Endodermal cell (in vitro differentiated cells): Measurements from ENCODE around the gene GNAQ. TPM values are rescaled to one million over a fixed set of nuclear protein-coding genes. Genes with fewer than 3 reads are reported as not detected.

Source experiments
- DNase-seq: peaks from one replicate; pipeline ENCODE4 v3.0.0-alpha.2; 2017
- H3K27ac ChIP-seq: 2 replicates; pipeline ENCODE4 v1.5.1; 2013; ENCODE audit warnings: mild to moderate bottlenecking, low read depth, low read length, moderate library complexity
- H3K27me3 ChIP-seq: 2 replicates; pipeline ENCODE4 v1.6.1; 2013; ENCODE audit warnings: mild to moderate bottlenecking, low read length, moderate library complexity; ENCODE audit not compliant: insufficient read depth, control insufficient read depth, poor library complexity, severe bottlenecking
- H3K36me3 ChIP-seq: 2 replicates; pipeline ENCODE4 v1.7.0; 2013; ENCODE audit warnings: mild to moderate bottlenecking, low read length, moderate library complexity; ENCODE audit not compliant: control insufficient read depth, insufficient read depth
- H3K4me1 ChIP-seq: one replicate; pipeline ENCODE4 v1.7.0; 2013; ENCODE audit warnings: low read length; ENCODE audit not compliant: control insufficient read depth, insufficient read depth
- H3K4me3 ChIP-seq: 2 replicates; pipeline ENCODE4 v1.5.1; 2013; ENCODE audit warnings: mild to moderate bottlenecking, low read length, moderate library complexity
- H3K9ac ChIP-seq: 2 replicates; pipeline ENCODE4 v1.6.1; 2013; ENCODE audit warnings: mild to moderate bottlenecking, low read length, moderate library complexity; ENCODE audit not compliant: poor library complexity, severe bottlenecking; ENCODE audit errors: extremely low read depth
- H3K9me3 ChIP-seq: 2 replicates; pipeline ENCODE4 v1.6.1; 2013; ENCODE audit warnings: mild to moderate bottlenecking, low read length, moderate library complexity; ENCODE audit not compliant: control insufficient read depth
- H3K27ac Mint-ChIP-seq: 2 replicates; pipeline ENCODE4 v1.8.0; 2020; ENCODE audit warnings: mixed read lengths
- H3K27me3 Mint-ChIP-seq: 2 replicates; pipeline ENCODE4 v1.8.0; 2021; ENCODE audit warnings: mild to moderate bottlenecking, mixed read lengths; ENCODE audit not compliant: insufficient read depth
- H3K36me3 Mint-ChIP-seq: 2 replicates; pipeline ENCODE4 v1.8.0; 2020; ENCODE audit warnings: low read depth, mixed read lengths
- H3K4me1 Mint-ChIP-seq: 2 replicates; pipeline ENCODE4 v1.8.0; 2020; ENCODE audit warnings: mixed read lengths
- H3K4me3 Mint-ChIP-seq: 2 replicates; pipeline ENCODE4 v1.8.0; 2020; ENCODE audit warnings: mild to moderate bottlenecking, moderate library complexity, mixed read lengths
- H3K9me3 Mint-ChIP-seq: 2 replicates; pipeline ENCODE4 v1.8.0; 2020; ENCODE audit warnings: mild to moderate bottlenecking, mixed read lengths
- WGBS, 2 experiments: methylation state at CpG; one replicate each; pipeline versions ENCODE4 v1.1.5 to v1.1.7; 2013; ENCODE audit warnings: missing lambda C conversion rate in 2 of 2, mixed read lengths in 1 of 2; ENCODE audit not compliant: insufficient coverage in 1 of 2, insufficient read length in 1 of 2; 5-methylcytosine and 5-hydroxymethylcytosine counted together
- total RNA-seq, 2 donors: library from RNA; stranded (reverse); fragmentation: NEBNext Ultra II Directional in 1 of 2; extraction: Animal tissue kit (Norgen Biotek cat#: 25700) in 1 of 2; gene quantifications; 2 replicates in 1 of 2; 3 replicates in 1 of 2; pipeline ENCODE4 v1.2.1, GENCODE V29; 2021
- TF ChIP-seq, protein P1 (sequence below): fragments of 200-600 bp; sonication (generic); conservative IDR thresholded peaks from 2 replicates; pipeline ENCODE4 v1.5.0; 2021; ENCODE audit warnings: antibody characterized with exemption, mild to moderate bottlenecking

The GNAQ gene
- total RNA-seq, 2 donors from 2014 or later = 46.0 to 57.6 TPM

DNA sequence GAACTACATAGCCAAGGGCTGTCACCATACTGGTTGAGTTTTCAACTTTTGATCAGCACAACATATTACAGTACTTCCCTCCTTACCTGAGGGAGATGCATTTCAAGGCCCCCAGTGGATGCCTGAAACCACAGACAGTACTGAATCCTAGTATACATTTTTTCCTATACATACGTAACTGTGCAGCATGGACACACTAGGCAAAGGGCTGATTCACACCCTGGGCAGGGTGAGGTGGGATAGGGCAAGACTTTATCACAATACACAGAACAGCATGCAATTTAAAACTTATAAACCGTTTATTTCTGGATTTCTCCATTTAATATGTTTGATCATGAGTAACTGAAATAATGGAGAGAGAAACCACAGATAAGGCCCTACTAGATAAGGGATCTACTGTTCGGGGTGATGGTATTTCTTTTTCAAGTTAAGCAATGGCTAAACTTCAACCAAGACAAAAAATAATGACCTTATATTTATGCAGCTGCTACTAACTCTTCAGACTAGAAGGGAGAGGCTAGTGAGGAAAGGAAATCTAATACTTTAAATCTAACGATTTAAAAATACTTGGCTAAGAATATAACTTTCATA is 196.6 kb downstream of the GNAQ start:
- Histone ChIP-seq H3K36me3 (no peaks in the 10 kb centered on the region), H3K27me3 (no peaks in the 10 kb centered on the region), H3K9me3 (no peaks in the 10 kb centered on the region), H3K4me1 (no peaks in the 10 kb centered on the region), H3K27ac (no peak overlapping the region), H3K4me3 (no peak overlapping the region), H3K9ac (no peak overlapping the region)
- TF ChIP-seq, protein P1, sequence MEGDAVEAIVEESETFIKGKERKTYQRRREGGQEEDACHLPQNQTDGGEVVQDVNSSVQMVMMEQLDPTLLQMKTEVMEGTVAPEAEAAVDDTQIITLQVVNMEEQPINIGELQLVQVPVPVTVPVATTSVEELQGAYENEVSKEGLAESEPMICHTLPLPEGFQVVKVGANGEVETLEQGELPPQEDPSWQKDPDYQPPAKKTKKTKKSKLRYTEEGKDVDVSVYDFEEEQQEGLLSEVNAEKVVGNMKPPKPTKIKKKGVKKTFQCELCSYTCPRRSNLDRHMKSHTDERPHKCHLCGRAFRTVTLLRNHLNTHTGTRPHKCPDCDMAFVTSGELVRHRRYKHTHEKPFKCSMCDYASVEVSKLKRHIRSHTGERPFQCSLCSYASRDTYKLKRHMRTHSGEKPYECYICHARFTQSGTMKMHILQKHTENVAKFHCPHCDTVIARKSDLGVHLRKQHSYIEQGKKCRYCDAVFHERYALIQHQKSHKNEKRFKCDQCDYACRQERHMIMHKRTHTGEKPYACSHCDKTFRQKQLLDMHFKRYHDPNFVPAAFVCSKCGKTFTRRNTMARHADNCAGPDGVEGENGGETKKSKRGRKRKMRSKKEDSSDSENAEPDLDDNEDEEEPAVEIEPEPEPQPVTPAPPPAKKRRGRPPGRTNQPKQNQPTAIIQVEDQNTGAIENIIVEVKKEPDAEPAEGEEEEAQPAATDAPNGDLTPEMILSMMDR = no peak
- 98% methylated on average over 3 of the region's 4 CpGs; no CpG with 5 or more reads in 1 of the 2 experiments for WGBS, 2 experiments
- H3K4me1 Mint-ChIP-seq = no peaks in the 10 kb centered on the region
- no peak overlapping the region for H3K4me3 Mint-ChIP-seq
- H3K36me3 Mint-ChIP-seq = no peaks in the 10 kb centered on the region
- no peaks in the 10 kb centered on the region for H3K9me3 Mint-ChIP-seq
- H3K27me3 Mint-ChIP-seq = no peaks in the 10 kb centered on the region
- no peak for DNase-seq
- no peak overlapping the region for H3K27ac Mint-ChIP-seq

DNA sequence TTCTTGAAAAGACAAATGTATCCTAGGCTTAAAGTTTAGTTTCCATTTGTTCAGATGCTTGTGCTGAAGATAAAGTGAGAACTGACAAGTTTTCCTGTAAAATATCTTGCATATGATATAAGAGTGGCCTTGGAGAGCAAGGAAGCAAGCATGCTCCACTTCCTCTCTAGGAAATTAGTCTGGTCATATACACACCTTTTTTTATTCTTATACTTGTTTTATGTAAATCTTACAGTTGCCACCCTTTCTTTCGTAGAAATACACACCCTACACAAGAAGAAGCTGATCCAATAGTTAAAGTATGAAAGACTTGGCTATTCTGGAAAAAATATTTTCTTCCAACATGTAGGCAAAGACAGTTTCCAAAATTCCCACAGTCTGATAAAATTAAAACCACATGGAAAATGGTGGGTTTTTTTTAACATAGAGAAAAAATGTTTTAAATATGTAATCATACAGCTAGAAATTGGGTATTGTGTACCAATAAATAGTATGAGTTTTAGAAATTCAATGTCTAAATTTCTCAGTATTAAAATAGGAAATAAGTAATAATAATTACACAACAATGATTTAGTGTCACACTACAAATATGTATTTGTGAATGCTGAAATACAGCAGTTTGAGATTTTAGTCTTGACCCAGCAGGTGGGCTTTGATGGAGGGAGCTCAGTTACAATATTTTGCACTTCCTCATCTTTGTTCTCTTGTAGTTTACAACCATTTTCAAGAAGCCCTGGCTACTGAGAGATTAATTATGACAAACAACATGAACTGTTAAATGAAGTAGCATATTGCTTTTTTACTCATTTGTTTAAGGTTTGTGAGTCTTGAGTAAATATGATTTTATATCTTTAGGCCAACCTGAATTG is 197.8 kb downstream of the GNAQ start:
- no peaks in the 10 kb centered on the region for H3K4me1 Mint-ChIP-seq
- H3K9me3 ChIP-seq = no peaks in the 10 kb centered on the region

GRCh38 chr9:77832639-77833038 is 199.0 kb downstream of the GNAQ start:
- Histone ChIP-seq H3K27ac (no peak overlapping the region), H3K36me3 (no peaks in the 10 kb centered on the region), H3K9me3 (no peaks in the 10 kb centered on the region), H3K27me3 (no peaks in the 10 kb centered on the region), H3K4me1 (no peaks in the 10 kb centered on the region), H3K9ac (no peak overlapping the region), H3K4me3 (no peak overlapping the region)
- H3K4me3 Mint-ChIP-seq = no peak overlapping the region
- H3K4me1 Mint-ChIP-seq = no peaks in the 10 kb centered on the region
- no peaks in the 10 kb centered on the region for H3K27me3 Mint-ChIP-seq
- 94 to 97% methylated on average over 5 to 9 of the region's 9 CpGs for WGBS, 2 experiments
- H3K36me3 Mint-ChIP-seq = no peaks in the 10 kb centered on the region
- TF ChIP-seq, protein P1 = no peak
- DNase-seq = no peak
- H3K27ac Mint-ChIP-seq = no peak overlapping the region
- no peaks in the 10 kb centered on the region for H3K9me3 Mint-ChIP-seq

More for the DNA sequence above, 197.8 kb downstream of the GNAQ start:
- H3K4me3 Mint-ChIP-seq = no peak overlapping the region
- Histone ChIP-seq H3K36me3 (no peaks in the 10 kb centered on the region), H3K4me1 (no peaks in the 10 kb centered on the region), H3K27me3 (no peaks in the 10 kb centered on the region), H3K4me3 (no peak overlapping the region), H3K27ac (no peak overlapping the region), H3K9ac (no peak overlapping the region)
- TF ChIP-seq, protein P1 = no peak
- 100% methylated on average over 1 of the region's 1 CpG; no CpG with 5 or more reads in 1 of the 2 experiments for WGBS, 2 experiments
- no peak overlapping the region for H3K27ac Mint-ChIP-seq
- no peaks in the 10 kb centered on the region for H3K36me3 Mint-ChIP-seq
- H3K27me3 Mint-ChIP-seq = no peaks in the 10 kb centered on the region
- DNase-seq = no peak
- no peaks in the 10 kb centered on the region for H3K9me3 Mint-ChIP-seq
